22Rv1 (cell line): ENCODE measurements around the gene STIM1.

Experiments
- H3K27ac ChIP-seq: fragments of 450-650 bp; 2 replicates; pipeline ENCODE4 v1.5.1; 2017
- CTCF ChIP-seq: fragments of 450-650 bp; IDR thresholded peaks from 2 replicates; pipeline ENCODE4 v1.5.1; 2017; ENCODE audit warnings: mild to moderate bottlenecking
- ZFX ChIP-seq: fragments of 450-650 bp; IDR thresholded peaks from 2 replicates; pipeline ENCODE4 v1.6.1; 2017; ENCODE audit warnings: antibody characterized with exemption, borderline replicate concordance

The STIM1 gene

GRCh38 chr11:3824714-3825472 lies 30.6 kb upstream of the STIM1 start:
- no peak for TF ChIP-seq ZFX
- TF ChIP-seq CTCF, result peak; percentile 89
- peak overlapping the region; percentile 8; the same call in 1 of the 2 replicates for H3K27ac ChIP-seq

GRCh38 chr11:3825473-3826154 lies 29.9 kb upstream of the STIM1 start:
- no peak for TF ChIP-seq CTCF
- no peak for TF ChIP-seq ZFX
- peak overlapping the region; percentile 8; the same call in 1 of the 2 replicates for H3K27ac ChIP-seq

- H3K27ac ChIP-seq, result no peak overlapping the region
- TF ChIP-seq ZFX (no peak), CTCF (no peak)
Observed at GRCh38 chr11:3826721-3827120, 28.7 kb upstream of the STIM1 start.

- no peak overlapping the region for H3K27ac ChIP-seq
Observed at GRCh38 chr11:3827434-3828186, 27.9 kb upstream of the STIM1 start.

GRCh38 chr11:3830088-3830487 lies 25.4 kb upstream of the STIM1 start:
- no peak overlapping the region for H3K27ac ChIP-seq
- TF ChIP-seq CTCF, result no peak
- TF ChIP-seq ZFX, result no peak

More at GRCh38 chr11:3827434-3828186, 27.9 kb upstream of the STIM1 start:
- no peak for TF ChIP-seq ZFX
- TF ChIP-seq CTCF, result no peak

GRCh38 chr11:3830730-3831129 lies 24.7 kb upstream of the STIM1 start:
- H3K27ac ChIP-seq, result no peak overlapping the region
- TF ChIP-seq CTCF (no peak), ZFX (no peak)
